GM12878 (cell line): Measurements from ENCODE around the gene TICRR. TPM values are rescaled to one million over a fixed set of nuclear protein-coding genes. Genes with fewer than 3 reads are reported as not detected.

Experiments used
- ATAC-seq: fragments of 200-7000 bp; cut with Tn5 transposase; 3 replicates; pipeline ENCODE4 v1.9.1; 2020; ENCODE audit warnings: mild to moderate bottlenecking, moderate library complexity
- BruUV-seq: library from RNA; stranded (reverse); fragments of 400-500 nt; replicated peaks from 2 replicates; lab custom pipeline; 2021; lab: Mats Ljungman, UMichigan
- CTCF ChIA-PET: fragments of 300-600 bp; sonication (Branson Sonifier 250); formaldehyde crosslinking; extraction: SDS; loops from one replicate; lab custom pipeline; 2021; ENCODE audit warnings: inconsistent platforms; lab: Yijun Ruan, JAX
- POLR2A ChIA-PET: fragments of 350-600 bp; formaldehyde crosslinking; extraction: SDS; loops from one replicate; lab custom pipeline; 2021; ENCODE audit warnings: inconsistent platforms; lab: Charles Lee
- RAD21 ChIA-PET: fragments of 300-600 bp; sonication (Branson Sonifier 250); formaldehyde crosslinking; loops from one replicate; lab custom pipeline; 2023; ENCODE audit warnings: antibody characterized with exemption; ENCODE audit not compliant: unreplicated experiment; lab: Charles Lee
- SMC1A ChIA-PET: fragments of 300-600 bp; sonication (Branson Sonifier 250); formaldehyde crosslinking; loops from one replicate; lab custom pipeline; 2023; ENCODE audit not compliant: unreplicated experiment, uncharacterized antibody; lab: Charles Lee
- DNase-seq: peaks from one replicate; pipeline ENCODE4 v3.0.0-alpha.2; 2011; ENCODE audit warnings: low read depth, low spot score
- FAIRE-seq: peaks from 3 replicates; lab custom pipeline; 2011; peaks lifted over from hg19 to GRCh38; lab: Jason Lieb, UNC
- H2AFZ ChIP-seq: 2 replicates; pipeline ENCODE4 v1.6.0; 2011; ENCODE audit warnings: low read depth, low read length, control low read depth; ENCODE audit not compliant: control insufficient read depth
- H3K27ac ChIP-seq: 2 replicates; pipeline ENCODE4 v1.5.1; 2011; ENCODE audit warnings: control low read depth; ENCODE audit not compliant: control insufficient read depth, insufficient read depth
- H3K27me3 ChIP-seq, 2 experiments: replicated peaks in 1 of 2; 2 replicates each; pipeline versions ENCODE4 v1.6.0 to v1.6.1; 2011; ENCODE audit warnings: low read length in 1 of 2; ENCODE audit not compliant: control insufficient read depth in 2 of 2, insufficient read depth in 2 of 2
- H3K36me3 ChIP-seq, 2 experiments: 2 replicates each; pipeline ENCODE4 v1.5.1; 2011; ENCODE audit warnings: low read length in 1 of 2; ENCODE audit not compliant: control insufficient read depth in 2 of 2, insufficient read depth in 2 of 2
- H3K4me1 ChIP-seq: 2 replicates; pipeline ENCODE4 v1.6.1; 2011; ENCODE audit warnings: mild to moderate bottlenecking, low read length, moderate library complexity, mixed read lengths; ENCODE audit not compliant: control insufficient read depth, insufficient read depth
- H3K4me2 ChIP-seq: 2 replicates; pipeline ENCODE4 v1.6.0; 2011; ENCODE audit warnings: control low read depth; ENCODE audit not compliant: control insufficient read depth, insufficient read depth
- H3K4me3 ChIP-seq: fragments of 200-600 bp; sonication (generic); 2 replicates; pipeline ENCODE4 v1.5.1; 2016
- H3K79me2 ChIP-seq: 2 replicates; pipeline ENCODE4 v1.6.0; 2011; ENCODE audit warnings: low read length; ENCODE audit not compliant: control insufficient read depth, insufficient read depth
- H3K9ac ChIP-seq: 2 replicates; pipeline ENCODE4 v1.8.0; 2011; ENCODE audit warnings: low read length, control low read depth, mixed read lengths; ENCODE audit not compliant: control insufficient read depth, insufficient read depth
- H3K9me3 ChIP-seq: replicated peaks from 3 replicates; pipeline ENCODE4 v1.5.1; 2011; ENCODE audit warnings: mild to moderate bottlenecking, low read length; ENCODE audit not compliant: control insufficient read depth, insufficient read depth
- H4K20me1 ChIP-seq: 2 replicates; pipeline ENCODE4 v1.6.0; 2011; ENCODE audit not compliant: control insufficient read depth, insufficient read depth
- ATF7 ChIP-seq: fragments of 450-650 bp; IDR thresholded peaks from 2 replicates; pipeline ENCODE4 v1.6.1; 2016; ENCODE audit warnings: low read depth, mild to moderate bottlenecking
- BCL11A ChIP-seq: IDR thresholded peaks from 2 replicates; pipeline ENCODE4 v1.6.1; 2011; ENCODE audit warnings: low read depth, low read length
- BHLHE40 ChIP-seq, 2 experiments: fragments of 450-650 bp in 1 of 2; IDR thresholded peaks; 2 replicates each; pipeline ENCODE4 v1.6.1; 2011 to 2017; ENCODE audit warnings: low read depth in 2 of 2, borderline replicate concordance in 1 of 2, improper control_type of control experiment in 1 of 2, low read length in 1 of 2, mild to moderate bottlenecking in 1 of 2
- EED ChIP-seq: sonication (generic); IDR thresholded peaks from 2 replicates; pipeline ENCODE4 v1.6.1; 2016; ENCODE audit warnings: antibody characterized with exemption, low read depth
- FOS ChIP-seq: IDR thresholded peaks from 3 replicates; pipeline ENCODE4 v1.6.1; 2011; ENCODE audit warnings: borderline replicate concordance; ENCODE audit not compliant: insufficient read length; ENCODE audit errors: extremely low read depth
- IRF4 ChIP-seq: IDR thresholded peaks from 2 replicates; pipeline ENCODE4 v1.6.1; 2011; ENCODE audit warnings: low read depth, low read length
- MTA2 ChIP-seq: fragments of 450-650 bp; IDR thresholded peaks from 2 replicates; pipeline ENCODE4 v1.6.1; 2016; ENCODE audit warnings: low read depth, mild to moderate bottlenecking, moderate library complexity
- NBN ChIP-seq: fragments of 450-650 bp; IDR thresholded peaks from 2 replicates; pipeline ENCODE4 v1.6.1; 2016
- NFIC ChIP-seq: IDR thresholded peaks from 2 replicates; pipeline ENCODE4 v1.6.1; 2012; ENCODE audit warnings: low read depth, mild to moderate bottlenecking, inconsistent platforms, low read length, moderate library complexity
- NFYA ChIP-seq: IDR thresholded peaks from 2 replicates; pipeline ENCODE4 v1.6.1; 2011; ENCODE audit warnings: low read depth, mild to moderate bottlenecking, low read length, improper control_type of control experiment, borderline replicate concordance
- PAX5 ChIP-seq: IDR thresholded peaks from 2 replicates; pipeline ENCODE4 v1.6.1; 2011; ENCODE audit warnings: low read depth, low read length, borderline replicate concordance
- PAX8 ChIP-seq: fragments of 450-650 bp; IDR thresholded peaks from 2 replicates; pipeline ENCODE4 v1.6.1; 2017; ENCODE audit warnings: mild to moderate bottlenecking, moderate library complexity
- POLR2AphosphoS2 ChIP-seq: IDR thresholded peaks from 2 replicates; pipeline ENCODE4 v1.6.1; 2011; ENCODE audit warnings: low read depth, mild to moderate bottlenecking, low read length, improper control_type of control experiment, moderate library complexity
- POLR2AphosphoS5 ChIP-seq: IDR thresholded peaks from 2 replicates; pipeline ENCODE4 v1.6.1; 2011; ENCODE audit warnings: mild to moderate bottlenecking, low read length, inconsistent platforms
- RCOR1 ChIP-seq: conservative IDR thresholded peaks from 2 replicates; pipeline ENCODE4 v1.6.1; 2012; ENCODE audit warnings: low read depth, low read length, improper control_type of control experiment
- RELB ChIP-seq: fragments of 450-650 bp; IDR thresholded peaks from 2 replicates; pipeline ENCODE4 v1.6.1; 2017; ENCODE audit warnings: low read depth, mild to moderate bottlenecking, moderate library complexity
- TCF7 ChIP-seq: IDR thresholded peaks from 2 replicates; pipeline ENCODE4 v1.6.1; 2014; ENCODE audit warnings: antibody characterized with exemption, borderline replicate concordance
- ZNF24 ChIP-seq: fragments of 450-650 bp; IDR thresholded peaks from 2 replicates; pipeline ENCODE4 v1.6.1; 2017; ENCODE audit warnings: antibody characterized with exemption, mild to moderate bottlenecking
- WGBS: methylation state at CpG from one replicate; pipeline ENCODE4 v1.1.6; 2016; ENCODE audit warnings: low lambda C conversion rate; ENCODE audit not compliant: insufficient replicate concordance, insufficient coverage; ENCODE audit errors: missing lambda C conversion rate; 5-methylcytosine and 5-hydroxymethylcytosine counted together
- in situ Hi-C: fragments of 300-500 bp; cut with MboI; formaldehyde crosslinking; loops from 9 replicates; pipeline ENCODE4 v1.14.3; 2018; ENCODE audit warnings: mixed read lengths
- intact Hi-C: fragments of 100-400 bp; cut with micrococcal nuclease; formaldehyde crosslinking; loops from one replicate; pipeline ENCODE4 v1.14.2; 2022; ENCODE audit not compliant: unreplicated experiment
- polyA plus RNA-seq, 11 experiments: library from polyadenylated mRNA; depleted of rRNA in 4 of 11; unstranded in 6 of 11; stranded (reverse) in 5 of 11; fragments of >200 nt; fragmentation: Nextera tagmentation in 4 of 11; fragmentation: Illumina TruSeq in 1 of 11; extraction: Ambion mirVana in 4 of 11; extraction: Trizol in 1 of 11; gene quantifications; 1 replicate in 1 of 11; 2 replicates in 10 of 11; pipeline versions ENCODE4 v1.2.1 to v1.2.3, GENCODE V29; 2011 to 2016; ENCODE audit warnings: inconsistent platforms in 2 of 11, missing spikeins in 2 of 11, low read depth in 1 of 11
- total RNA-seq, 4 experiments: library from RNA; depleted of rRNA in 3 of 4; stranded (reverse); fragments of >200 nt in 3 of 4; fragmentation: Illumina TruSeq in 1 of 4; extraction: Trizol in 1 of 4; gene quantifications; 2 replicates each; pipeline versions ENCODE4 v1.2.1 to v1.2.3, GENCODE V29; 2013 to 2021

The TICRR gene
- total and polyA plus RNA-seq, 10 of the 15 experiments (the other 5 are each of a cell fraction or from before 2014, with no cell fraction given), result 0.58 to 21.5 (median 11.5) TPM

- Histone ChIP-seq H3K4me2 (no peak overlapping the region), H3K4me3 (no peak overlapping the region), H3K4me1 (peaks cover 7% of the 10 kb centered on the region), H4K20me1 (no peaks in the 10 kb centered on the region), H3K27ac (no peak overlapping the region), H3K27me3 (no peaks in the 10 kb centered on the region), H3K36me3 (no peaks in the 10 kb centered on the region), H3K79me2 (no peaks in the 10 kb centered on the region), H2AFZ (no peak overlapping the region), H3K9me3 (no peaks in the 10 kb centered on the region; the same call in 2 of the 3 replicates), H3K9ac (no peak overlapping the region)
- WGBS, result 25% methylated on average over 2 of the region's 2 CpGs
- intact Hi-C loops (no loop called here), in situ Hi-C loops (no loop called here)
- ChIA-PET RAD21 (no interaction called here), CTCF (interaction anchor here (0.7 to 1.4 kb wide), 3 partner anchors 55 to 508 kb away, joined by 3 to 4 read pairs (median 3); no protein-coding TSS in a partner anchor), POLR2A (no interaction called here), SMC1A (interaction anchor here (1.1 kb wide), 1 partner anchor 26 kb away, joined by 4 read pairs; no protein-coding TSS in a partner anchor)
- DNase-seq (no peak), ATAC-seq (no peak), FAIRE-seq (no peak)
- no TSS peak for BruUV-seq
- no peak for TF ChIP-seq PAX8
These were observed 24.8 kb upstream of the TICRR start for GRCh38 chr15:89550427-89550826.

GRCh38 chr15:89551550-89551949, 23.7 kb upstream of the TICRR start:
- no peak overlapping the region for H3K4me3 ChIP-seq
- in situ Hi-C loops, result no loop called here
- H3K9me3 ChIP-seq, result no peaks in the 10 kb centered on the region; the same call in 2 of the 3 replicates
- SMC1A ChIA-PET, result no interaction called here
- peak overlapping the region; percentile 54; the same call in 1 of the 2 replicates for H3K4me2 ChIP-seq
- H3K4me1 ChIP-seq, result peaks cover 7% of the 10 kb centered on the region
- ATAC-seq (peak; percentile 95), FAIRE-seq (peak; percentile 88), DNase-seq (peak; percentile 56)
- no peaks in the 10 kb centered on the region for H3K79me2 ChIP-seq
- H3K36me3 ChIP-seq, result no peaks in the 10 kb centered on the region
- no peak overlapping the region for H2AFZ ChIP-seq
- WGBS, result 2% methylated on average over 4 of the region's 4 CpGs
- H3K9ac ChIP-seq, result no peak overlapping the region
- CTCF ChIA-PET, result interaction anchor here (1.3 kb wide), 1 partner anchor 58 kb away, joined by 3 read pairs; no protein-coding TSS in a partner anchor
- H4K20me1 ChIP-seq, result no peaks in the 10 kb centered on the region
- intact Hi-C loops, result no loop called here
- POLR2A ChIA-PET, result interaction anchor here (0.7 kb wide), 1 partner anchor 711 kb away, joined by 4 read pairs; no protein-coding TSS in a partner anchor
- no peaks in the 10 kb centered on the region for H3K27me3 ChIP-seq
- H3K27ac ChIP-seq, result no peak overlapping the region
- no TSS peak for BruUV-seq
- RAD21 ChIA-PET, result interaction anchor here (1.4 to 1.5 kb wide), 2 partner anchors 8 to 56 kb away, joined by 3 to 5 read pairs; no protein-coding TSS in a partner anchor
- TF ChIP-seq POLR2AphosphoS5 (no peak), RELB (peak; percentile 65; the same call in 1 of the 2 replicates), RCOR1 (0 out of 2 replicates have a peak, but pooled peaks have one; percentile 31), FOS (no peak), BHLHE40 (IDR thresholded peaks at IDR 0.05; ENCODE audit: borderline replicate concordance in 1 of 2, low read depth in 2 of 2, low read length in 1 of 2) (peak in 1 of 2 experiments; percentile 32; a peak in 1 of 4 replicates), EED (peak; percentile 70), NFIC (peak; percentile 55), TCF7 (peak; percentile 90), IRF4 (peak; percentile 45; the same call in 1 of the 2 replicates), MTA2 (peak; percentile 71; the same call in 1 of the 2 replicates), ZNF24 (peak; percentile 45; the same call in 1 of the 2 replicates), PAX5 (peak; percentile 19; the same call in 1 of the 2 replicates), POLR2AphosphoS2 (no peak), NBN (peak; percentile 40; the same call in 1 of the 2 replicates), NFYA (no peak), BCL11A (peak; percentile 29; the same call in 1 of the 2 replicates), ATF7 (peak; percentile 43; the same call in 1 of the 2 replicates)
